Omental fat pad (tissue), 4 donors: ENCODE results near the gene DCLK1. TPM values are rescaled to one million over a fixed set of nuclear protein-coding genes. Genes with fewer than 3 reads are reported as not detected.
A peak's percentile ranks its signal among the peaks of the same experiment; 100 is the strongest.
"Not testable (repeated sequence)": the region's sequence is repeated elsewhere in the genome, so short reads cannot be mapped to it uniquely, and the experiment has no call there.

Source experiments
- ATAC-seq: fragments of 150-250 bp; one replicate; pipeline ENCODE4 v1.9.1; 2016; ENCODE audit warnings: mild to moderate bottlenecking, moderate library complexity; ENCODE audit not compliant: low FRiP score
- DNase-seq: peaks from one replicate; pipeline ENCODE4 v3.0.0-alpha.2; 2019; ENCODE audit warnings: low spot score
- CTCF ChIP-seq, 3 donors: fragments of 450-650 bp; IDR thresholded peaks; one replicate each; pipeline ENCODE4 v1.5.1; 2016 to 2017; ENCODE audit warnings: antibody characterized with exemption in 3 of 3, mild to moderate bottlenecking in 3 of 3, moderate library complexity in 2 of 3
- total RNA-seq, 4 donors: library from RNA; depleted of rRNA; stranded (reverse); fragments of >200 nt; gene quantifications; one replicate each; pipeline ENCODE4 v1.1.0, GENCODE V29; 2016

The DCLK1 gene
- total RNA-seq, 4 donors from 2014 or later, result 13.9 to 206 (median 30.5) TPM

DNA sequence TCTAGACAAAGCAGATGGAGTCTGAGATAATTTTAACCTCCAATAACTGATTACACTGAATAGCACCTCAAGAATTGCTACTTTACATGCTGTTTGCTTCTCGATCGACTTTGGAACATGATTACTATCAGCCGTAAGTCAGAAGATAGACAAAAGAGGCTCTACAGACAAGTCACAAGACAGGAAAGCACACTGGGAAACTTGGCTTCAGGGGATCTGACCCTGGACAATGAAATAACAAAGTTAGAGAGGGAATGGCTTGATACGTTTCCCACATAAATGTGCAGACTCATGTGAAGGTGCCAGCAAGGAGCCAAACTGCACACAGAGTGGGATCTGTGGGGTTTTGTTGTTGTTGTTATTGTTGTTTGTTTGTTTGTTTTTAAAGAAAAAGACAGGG, 28.5 kb downstream of the DCLK1 start:
- no peak for TF ChIP-seq CTCF (IDR thresholded peaks at IDR 0.05)
- DNase-seq, result no peak
- no peak for ATAC-seq

GRCh38 chr13:36101907-36102306, 29.3 kb downstream of the DCLK1 start:
- not testable (repeated sequence) for DNase-seq, ATAC-seq

DNA sequence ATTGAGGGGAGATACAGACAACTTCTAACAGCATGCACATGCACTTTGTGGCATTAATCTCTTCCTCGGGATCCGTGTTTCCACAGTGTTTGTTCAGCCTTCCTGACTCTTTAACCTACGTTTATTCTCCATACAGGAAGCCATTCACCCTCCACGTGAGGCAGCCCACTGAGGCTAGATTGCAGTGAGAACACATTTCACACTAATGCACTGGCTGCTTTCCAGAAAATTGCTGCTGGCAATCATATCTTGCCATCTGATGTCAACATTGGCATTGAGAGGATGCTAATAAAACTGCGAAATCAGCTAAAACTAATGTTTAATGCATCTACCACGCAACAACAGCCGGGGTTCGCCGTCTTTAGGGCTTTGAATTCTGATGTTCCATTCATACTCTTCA, 30.0 kb downstream of the DCLK1 start:
- no peak for DNase-seq
- TF ChIP-seq CTCF (IDR thresholded peaks at IDR 0.05), result no peak
- ATAC-seq, result no peak

GRCh38 chr13:36098080-36098479, 33.1 kb downstream of the DCLK1 start:
- peak; percentile 55 for ATAC-seq

DNA sequence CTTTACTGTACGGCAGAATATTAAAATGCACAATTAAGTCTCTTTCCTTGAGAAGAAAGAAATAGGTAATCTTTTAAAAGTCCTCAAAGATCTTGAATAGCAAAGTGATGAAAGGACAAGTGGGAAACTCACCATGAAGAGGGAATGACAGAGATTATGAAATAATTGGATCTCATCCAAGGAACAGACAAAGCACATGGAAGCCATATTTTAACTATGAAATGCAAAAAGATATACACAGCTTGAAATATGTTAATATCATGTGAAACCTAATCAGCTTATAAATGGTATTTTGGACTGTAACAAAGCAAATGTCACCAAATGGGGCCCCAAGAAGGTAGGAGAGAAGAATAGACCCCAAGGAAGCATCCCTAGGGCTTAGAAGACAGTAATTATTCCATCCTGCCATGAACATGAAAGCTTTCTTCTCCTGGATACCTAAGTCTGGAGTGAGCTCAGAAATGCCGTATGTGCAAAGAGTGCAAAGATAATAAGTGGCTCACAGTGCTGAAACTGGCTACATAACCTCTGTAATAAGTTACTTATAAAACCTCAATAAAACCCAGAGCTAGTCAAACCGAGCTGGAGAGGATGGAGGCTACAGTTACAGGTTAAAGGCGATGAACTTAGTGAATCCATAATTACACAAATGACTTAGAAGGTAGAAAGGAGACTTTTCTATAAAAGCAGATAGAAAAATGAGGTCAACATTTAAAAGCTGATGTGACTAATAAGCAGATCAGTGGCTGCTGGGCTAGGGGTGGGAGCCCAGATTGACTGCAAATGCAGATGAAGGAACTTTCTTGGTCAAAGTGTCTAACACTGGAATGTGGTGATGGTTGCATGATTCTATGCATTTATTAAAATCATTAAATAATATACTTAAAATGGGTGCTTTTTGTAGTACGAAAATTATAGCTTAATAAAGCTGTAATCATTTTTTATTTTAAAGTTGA, 34.4 kb downstream of the DCLK1 start:
- no peak for TF ChIP-seq CTCF (IDR thresholded peaks at IDR 0.05)
- DNase-seq (no peak), ATAC-seq (no peak)

More at GRCh38 chr13:36098080-36098479, 33.1 kb downstream of the DCLK1 start:
- DNase-seq, result no peak
- TF ChIP-seq CTCF (IDR thresholded peaks at IDR 0.05), result no peak

DNA sequence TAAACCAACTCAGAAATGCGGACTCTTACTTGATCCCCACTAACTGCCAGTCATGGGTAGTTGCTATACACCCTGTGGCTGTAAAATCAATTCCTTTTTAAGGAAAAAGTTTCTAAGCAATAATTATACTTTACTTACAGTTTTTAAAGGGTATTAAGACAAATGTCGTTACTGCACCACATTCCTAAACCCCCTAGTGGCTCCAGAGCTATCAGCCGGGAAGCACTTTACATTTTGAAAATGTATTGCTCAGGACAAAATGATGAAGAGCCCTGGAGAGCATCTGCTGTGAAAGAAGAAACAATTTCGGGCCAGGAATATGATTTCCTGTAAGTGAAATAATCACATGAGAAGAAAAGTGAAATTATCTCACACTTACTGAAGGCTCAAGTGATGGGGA, 36.7 kb downstream of the DCLK1 start:
- no peak for DNase-seq
- no peak for ATAC-seq
- TF ChIP-seq CTCF (IDR thresholded peaks at IDR 0.05), result no peak

DNA sequence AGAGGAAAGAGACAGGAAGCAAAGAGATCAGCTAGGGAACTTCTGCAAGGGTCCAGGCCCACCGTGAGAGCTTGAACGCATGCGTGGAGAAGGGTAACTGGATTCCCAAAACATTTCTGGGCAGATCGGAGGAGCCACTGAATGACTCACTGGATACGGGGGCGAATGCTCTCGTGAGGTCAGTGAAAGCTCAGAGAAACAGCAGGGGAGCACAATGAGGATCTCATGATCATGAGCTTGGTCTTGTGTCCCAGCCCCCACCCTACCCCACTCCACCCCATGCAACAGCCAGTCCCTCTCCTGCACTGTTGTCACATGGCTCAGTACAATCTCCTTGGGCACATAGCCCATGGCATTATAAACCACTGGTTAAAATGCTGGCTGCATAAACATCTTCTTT, 40.6 kb downstream of the DCLK1 start:
- ATAC-seq (no peak), DNase-seq (no peak)
- TF ChIP-seq CTCF (IDR thresholded peaks at IDR 0.05), result no peak
